Adipocyte (in vitro differentiated cells): ENCODE measurements around the gene NLRP6.
A peak's percentile ranks its signal among the peaks of the same experiment; 100 is the strongest.
"Not testable (repeated sequence)": the region's sequence is repeated elsewhere in the genome, so short reads cannot be mapped to it uniquely, and the experiment has no call there.

Experiments
- DNase-seq: peaks from one replicate; pipeline ENCODE4 v3.0.0-alpha.2; 2015; ENCODE audit warnings: low read depth
- H3K27me3 ChIP-seq: replicated peaks from 2 replicates; pipeline ENCODE4 v1.7.0; 2013; ENCODE audit warnings: mild to moderate bottlenecking, low read length, moderate library complexity; ENCODE audit not compliant: control insufficient read depth, insufficient read depth
- H3K36me3 ChIP-seq: 2 replicates; pipeline ENCODE4 v1.7.0; 2013; ENCODE audit warnings: low read length, mild to moderate bottlenecking, moderate library complexity; ENCODE audit not compliant: control insufficient read depth, insufficient read depth, severe bottlenecking
- H3K4me1 ChIP-seq: 2 replicates; pipeline ENCODE4 v1.7.0; 2013; ENCODE audit warnings: mild to moderate bottlenecking, low read length, moderate library complexity; ENCODE audit not compliant: control insufficient read depth, insufficient read depth
- H3K4me3 ChIP-seq: 2 replicates; pipeline ENCODE4 v1.7.0; 2013; ENCODE audit warnings: mild to moderate bottlenecking, low read length, moderate library complexity
- H3K9ac ChIP-seq: 2 replicates; pipeline ENCODE4 v1.7.0; 2013; ENCODE audit warnings: mild to moderate bottlenecking, low read length, moderate library complexity
- H3K9me3 ChIP-seq: 2 replicates; pipeline ENCODE4 v1.7.0; 2013; ENCODE audit warnings: mild to moderate bottlenecking, low read length, moderate library complexity; ENCODE audit not compliant: control insufficient read depth

NLRP6 gene

GRCh38 chr11:278001-278951, at the start of gene NLRP6:
TSS of gene NLRP6 (plus strand) at chr11:278407. CDS start at chr11:278570, 163 bp downstream.
- Histone ChIP-seq H3K4me3 (no peak within 1 kb of the TSS), H3K27me3 (peaks cover 49% of the 10 kb centered on the region), H3K9me3 (peaks cover 16% of the 10 kb centered on the region), H3K9ac (no peak within 1 kb of the TSS), H3K4me1 (no peaks in the 10 kb centered on the region), H3K36me3 (no peaks in the 10 kb centered on the region)
- DNase-seq = no peak

- Histone ChIP-seq H3K4me3 (no peak overlapping the region), H3K9me3 (no peaks in the 10 kb centered on the region), H3K4me1 (peaks cover 3% of the 10 kb centered on the region), H3K36me3 (peaks cover 3% of the 10 kb centered on the region), H3K9ac (no peak overlapping the region), H3K27me3 (no peaks in the 10 kb centered on the region)
- no peak for DNase-seq
Measured at GRCh38 chr11:230431-230830, 47.8 kb upstream of the NLRP6 start.

- Histone ChIP-seq H3K36me3 (peaks cover 3% of the 10 kb centered on the region), H3K4me1 (peaks cover 11% of the 10 kb centered on the region), H3K27me3 (no peaks in the 10 kb centered on the region), H3K4me3 (no peak overlapping the region), H3K9ac (no peak overlapping the region), H3K9me3 (no peaks in the 10 kb centered on the region)
- DNase-seq = no peak
Measured at GRCh38 chr11:232783-233565, 45.2 kb upstream of the NLRP6 start.

- DNase-seq = no peak
- H3K27me3 ChIP-seq = no peaks in the 10 kb centered on the region
- peaks cover 7% of the 10 kb centered on the region for H3K36me3 ChIP-seq
- H3K9ac ChIP-seq = peak overlapping the region; percentile 92
- H3K4me3 ChIP-seq = peak overlapping the region; percentile 90
- H3K9me3 ChIP-seq = no peaks in the 10 kb centered on the region
- H3K4me1 ChIP-seq = peaks cover 15% of the 10 kb centered on the region
Measured at GRCh38 chr11:235180-235579, 43.0 kb upstream of the NLRP6 start.

- peaks cover 7% of the 10 kb centered on the region for H3K36me3 ChIP-seq
- no peaks in the 10 kb centered on the region for H3K27me3 ChIP-seq
- no peaks in the 10 kb centered on the region for H3K9me3 ChIP-seq
- no peak for DNase-seq
- H3K4me3 ChIP-seq = peak overlapping the region; percentile 90
- peak overlapping the region; percentile 92 for H3K9ac ChIP-seq
- H3K4me1 ChIP-seq = peaks cover 15% of the 10 kb centered on the region
Measured at GRCh38 chr11:235609-235996, 42.6 kb upstream of the NLRP6 start.

- H3K9me3 ChIP-seq = no peaks in the 10 kb centered on the region
- peak; percentile 90 for DNase-seq
Measured at GRCh38 chr11:235997-236773, 42.0 kb upstream of the NLRP6 start, which contains the start of gene SIRT3. TSS of gene SIRT3 (minus strand) at chr11:236342. CDS start at chr11:236328, 14 bp downstream.

GRCh38 chr11:236774-237767, 41.1 kb upstream of the NLRP6 start, which contains the start of gene PSMD13:
TSS of gene PSMD13 (plus strand) at chr11:236976. CDS start at chr11:237050, 74 bp downstream.
- H3K4me1 ChIP-seq = peaks cover 15% of the 10 kb centered on the region
- peak; percentile 96 for DNase-seq
- H3K9me3 ChIP-seq = no peaks in the 10 kb centered on the region
- H3K4me3 ChIP-seq = peak within 1 kb of the TSS; percentile 91
- H3K27me3 ChIP-seq = no peaks in the 10 kb centered on the region
- H3K36me3 ChIP-seq = peaks cover 20% of the 10 kb centered on the region
- H3K9ac ChIP-seq = peak within 1 kb of the TSS; percentile 92

More at GRCh38 chr11:235997-236773, 42.0 kb upstream of the NLRP6 start, which contains the start of gene SIRT3:
- Histone ChIP-seq H3K36me3 (peaks cover 11% of the 10 kb centered on the region), H3K4me3 (peak within 1 kb of the TSS; percentile 91), H3K27me3 (no peaks in the 10 kb centered on the region), H3K4me1 (peaks cover 15% of the 10 kb centered on the region), H3K9ac (peak within 1 kb of the TSS; percentile 92)

GRCh38 chr11:238346-238745, 39.9 kb upstream of the NLRP6 start:
- not testable (repeated sequence) for DNase-seq, H3K9me3 ChIP-seq, H3K27me3 ChIP-seq
- Histone ChIP-seq H3K4me1 (peaks cover 15% of the 10 kb centered on the region), H3K36me3 (peaks cover 32% of the 10 kb centered on the region), H3K4me3 (peak overlapping the region; percentile 91), H3K9ac (peak overlapping the region; percentile 91)

GRCh38 chr11:240315-240714, 37.9 kb upstream of the NLRP6 start:
- peaks cover 52% of the 10 kb centered on the region for H3K36me3 ChIP-seq
- peaks cover 13% of the 10 kb centered on the region for H3K4me1 ChIP-seq
- H3K9me3 ChIP-seq = no peaks in the 10 kb centered on the region
- H3K4me3 ChIP-seq = no peak overlapping the region
- no peak for DNase-seq
- no peaks in the 10 kb centered on the region for H3K27me3 ChIP-seq
- H3K9ac ChIP-seq = no peak overlapping the region

- no peak overlapping the region for H3K9ac ChIP-seq
- DNase-seq = no peak
- H3K36me3 ChIP-seq = peaks cover 65% of the 10 kb centered on the region
- H3K4me3 ChIP-seq = no peak overlapping the region
- no peaks in the 10 kb centered on the region for H3K27me3 ChIP-seq
- H3K4me1 ChIP-seq = peaks cover 10% of the 10 kb centered on the region
- H3K9me3 ChIP-seq = no peaks in the 10 kb centered on the region
Measured at GRCh38 chr11:241634-242033, 36.6 kb upstream of the NLRP6 start.
